Measurements from ENCODE around the gene AVPR1B.

The AVPR1B gene

DNA sequence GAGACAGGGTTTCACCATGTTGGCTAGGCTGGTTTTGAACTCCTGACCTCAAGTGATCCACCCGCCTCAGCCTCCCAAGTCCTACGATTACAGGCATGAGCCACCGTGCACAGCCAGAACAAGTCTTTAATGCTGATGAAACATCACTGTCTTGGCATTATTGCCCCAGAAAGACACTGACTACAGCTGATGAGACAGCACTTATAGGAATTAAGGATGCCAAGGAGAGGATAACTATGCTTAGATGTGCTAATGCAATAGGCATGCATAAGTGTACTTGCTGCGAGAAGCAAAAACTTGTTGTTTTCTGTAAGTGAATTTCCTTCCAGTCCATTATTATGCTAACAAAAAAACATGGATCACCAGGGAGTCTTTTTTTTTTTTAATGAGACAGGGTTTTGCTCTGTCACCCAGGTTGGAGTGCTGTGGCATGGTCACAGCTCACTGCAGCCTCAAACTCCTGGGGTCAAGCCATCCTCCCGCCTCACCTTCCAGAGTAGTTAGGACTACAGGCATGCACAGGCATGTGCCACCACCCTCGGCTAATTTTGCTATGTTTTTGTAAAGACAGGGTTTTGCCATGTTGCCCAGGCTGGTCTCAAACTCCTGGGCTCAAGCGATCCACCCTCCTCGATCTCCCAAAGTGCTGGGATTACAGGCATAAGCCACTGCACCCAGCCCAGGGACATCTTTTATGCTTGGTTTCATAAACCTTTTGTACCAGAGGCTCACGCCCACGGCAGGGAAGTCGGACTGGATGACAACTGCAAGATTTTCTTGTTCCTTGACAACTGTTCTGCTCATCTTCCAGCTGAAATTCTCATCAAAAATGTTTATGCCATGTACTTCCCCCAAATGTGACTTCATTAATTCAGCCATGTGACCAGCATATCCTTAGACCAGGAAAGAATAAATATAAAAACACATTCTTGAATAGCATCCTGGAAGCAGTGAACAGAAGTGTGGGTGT is 41.1 kb downstream of the AVPR1B start:
- peaks cover 0 to 5% of the 10 kb centered on the region in 2 experiments for H3K27me3 ChIP-seq (ENCODE audit: control insufficient read depth in 1 of 2, insufficient read depth in 1 of 2, low read length in 2 of 2)

GRCh38 chr1:206074839-206075238 is 42.3 kb downstream of the AVPR1B start:
- Histone ChIP-seq H4K91ac (ENCODE audit: low read length) (no peak overlapping the region), H3K23ac (ENCODE audit: low read length in 2 of 2) (no peak overlapping the region), H3K9me3 (ENCODE audit: control insufficient read depth, low read length) (no peaks in the 10 kb centered on the region), H3K18ac (ENCODE audit: low read depth in 1 of 2, low read length in 2 of 2) (no peak overlapping the region), H2BK12ac (ENCODE audit: low read length in 2 of 2) (no peak overlapping the region), H3K4me3 (ENCODE audit: insufficient read depth in 1 of 2, low read depth in 1 of 2, low read length in 2 of 2) (no peak overlapping the region), H2BK15ac (ENCODE audit: low read depth, poor library complexity, severe bottlenecking) (no peak overlapping the region), H3K27me3 (ENCODE audit: control insufficient read depth in 1 of 2, insufficient read depth in 1 of 2, low read length in 2 of 2) (peaks cover 0 to 12% of the 10 kb centered on the region in 2 experiments), H3K9ac (ENCODE audit: low read length) (no peak overlapping the region), H2BK120ac (ENCODE audit: low read depth, low read length) (no peak overlapping the region), H3K14ac (ENCODE audit: low read length in 2 of 2) (no peak overlapping the region), H4K8ac (ENCODE audit: low read length) (no peak overlapping the region), H3K36me3 (ENCODE audit: control insufficient read depth in 1 of 2, insufficient read depth in 2 of 2, low read depth in 1 of 2, low read length in 2 of 2) (peaks cover 0 to 31% of the 10 kb centered on the region in 2 experiments), H2AFZ (ENCODE audit: low read depth, low read length) (no peak overlapping the region), H3K4me2 (ENCODE audit: low read length, poor library complexity, severe bottlenecking) (no peak overlapping the region), H3K79me1 (replicated peaks; ENCODE audit: low read length, poor library complexity, severe bottlenecking) (peaks cover 17% of the 10 kb centered on the region), H2AK5ac (ENCODE audit: low read length, severe bottlenecking) (no peak overlapping the region), H2BK5ac (ENCODE audit: low read depth, low read length, poor library complexity, severe bottlenecking) (no peak overlapping the region), H3K27ac (ENCODE audit: low read length, poor library complexity, severe bottlenecking) (no peak overlapping the region), H3K4me1 (ENCODE audit: control insufficient read depth, insufficient read depth, low read depth, low read length) (peaks cover 7% of the 10 kb centered on the region), H3K4ac (ENCODE audit: low read depth in 1 of 2, low read length in 2 of 2) (no peak overlapping the region)
- peak; percentile 24 for DNase-seq
- WGBS = 30% methylated on average over 2 of the region's 3 CpGs

More for the DNA sequence above, 41.1 kb downstream of the AVPR1B start:
- Histone ChIP-seq H3K9me3 (ENCODE audit: control insufficient read depth, low read length) (no peaks in the 10 kb centered on the region), H4K8ac (ENCODE audit: low read length) (no peak overlapping the region), H3K4me2 (ENCODE audit: low read length, poor library complexity, severe bottlenecking) (no peak overlapping the region), H2BK15ac (ENCODE audit: low read depth, poor library complexity, severe bottlenecking) (no peak overlapping the region), H3K79me1 (replicated peaks; ENCODE audit: low read length, poor library complexity, severe bottlenecking) (peaks cover 14% of the 10 kb centered on the region), H2AFZ (ENCODE audit: low read depth, low read length) (no peak overlapping the region), H3K36me3 (ENCODE audit: control insufficient read depth in 1 of 2, insufficient read depth in 2 of 2, low read depth in 1 of 2, low read length in 2 of 2) (peaks cover 0 to 29% of the 10 kb centered on the region in 2 experiments), H2BK120ac (ENCODE audit: low read depth, low read length) (no peak overlapping the region), H3K27ac (ENCODE audit: low read length, poor library complexity, severe bottlenecking) (peak overlapping the region; percentile 18), H2BK5ac (ENCODE audit: low read depth, low read length, poor library complexity, severe bottlenecking) (no peak overlapping the region), H3K4me3 (ENCODE audit: insufficient read depth in 1 of 2, low read depth in 1 of 2, low read length in 2 of 2) (no peak overlapping the region), H3K14ac (ENCODE audit: low read length in 2 of 2) (no peak overlapping the region), H3K4ac (ENCODE audit: low read depth in 1 of 2, low read length in 2 of 2) (no peak overlapping the region), H3K9ac (ENCODE audit: low read length) (no peak overlapping the region), H3K4me1 (ENCODE audit: control insufficient read depth, insufficient read depth, low read depth, low read length) (peaks cover 5% of the 10 kb centered on the region), H4K91ac (ENCODE audit: low read length) (no peak overlapping the region), H2BK12ac (ENCODE audit: low read length in 2 of 2) (no peak overlapping the region), H2AK5ac (ENCODE audit: low read length, severe bottlenecking) (no peak overlapping the region), H3K23ac (ENCODE audit: low read length in 2 of 2) (no peak overlapping the region), H3K18ac (ENCODE audit: low read depth in 1 of 2, low read length in 2 of 2) (no peak overlapping the region)
- peak; percentile 26 for DNase-seq
- WGBS = 77% methylated on average over 10 of the region's 11 CpGs

DNA sequence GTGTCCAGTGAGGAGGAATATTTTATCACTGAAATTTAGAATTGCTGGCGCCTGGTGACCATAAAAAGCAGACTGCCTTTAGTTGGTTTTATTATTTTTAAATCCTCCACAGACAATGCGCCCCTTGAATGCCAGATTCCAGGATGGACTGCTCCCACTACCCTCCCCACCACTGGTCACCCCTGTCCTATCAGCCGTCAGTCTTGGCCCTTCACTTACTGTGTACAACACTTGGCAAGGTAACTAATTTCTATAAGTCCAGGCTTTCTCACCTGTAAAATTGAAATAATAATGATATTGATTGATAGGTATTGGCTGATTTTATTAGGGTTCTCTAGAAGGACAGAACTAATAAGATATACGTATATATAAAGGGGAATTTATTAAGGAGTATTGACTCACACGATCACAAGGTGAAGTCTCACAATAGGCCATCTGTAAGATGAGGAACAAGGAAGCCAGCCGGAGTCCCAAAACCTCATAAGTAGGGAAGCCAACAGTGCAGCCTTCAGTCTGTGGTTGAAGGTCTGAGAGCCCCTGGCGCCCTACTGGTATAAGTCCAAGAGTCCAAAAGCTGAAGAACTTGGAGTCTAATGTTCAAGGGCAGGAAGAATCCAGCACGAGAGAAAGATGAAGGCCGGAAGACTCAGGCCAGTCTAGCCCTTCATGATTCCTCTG is 46.4 kb downstream of the AVPR1B start:
- 92% methylated on average over 8 of the region's 9 CpGs for WGBS

DNA sequence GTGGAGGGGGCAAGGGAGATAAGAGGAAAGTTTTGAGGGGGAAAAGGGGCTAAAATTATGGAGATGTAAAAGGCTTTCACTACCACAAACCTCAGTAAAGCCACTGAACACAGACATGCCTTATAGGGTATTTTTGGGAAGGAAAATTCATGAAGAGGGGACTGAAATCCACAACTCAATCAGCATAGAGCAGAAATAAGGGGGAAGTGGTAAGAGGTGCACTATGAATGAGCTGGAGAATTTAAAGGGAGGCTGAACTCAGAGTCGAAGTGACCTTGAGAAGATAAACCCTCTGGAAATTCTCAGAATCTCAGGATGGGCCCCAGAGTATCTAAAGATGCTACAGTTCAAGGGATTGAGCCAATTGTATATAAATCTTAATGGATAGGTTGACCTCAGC is 48.9 kb downstream of the AVPR1B start:
- H2BK15ac ChIP-seq (ENCODE audit: low read depth, poor library complexity, severe bottlenecking) = no peak overlapping the region
- H3K18ac ChIP-seq (ENCODE audit: low read depth in 1 of 2, low read length in 2 of 2) = no peak overlapping the region
- H3K4ac ChIP-seq (ENCODE audit: low read depth in 1 of 2, low read length in 2 of 2) = no peak overlapping the region
- no peak overlapping the region for H2AK5ac ChIP-seq (ENCODE audit: low read length, severe bottlenecking)
- DNase-seq = no peak
- no peaks in the 10 kb centered on the region for H3K9me3 ChIP-seq (ENCODE audit: control insufficient read depth, low read length)
- no peak overlapping the region for H3K4me3 ChIP-seq (ENCODE audit: insufficient read depth in 1 of 2, low read depth in 1 of 2, low read length in 2 of 2)
- peaks cover 4% of the 10 kb centered on the region for H3K4me1 ChIP-seq (ENCODE audit: control insufficient read depth, insufficient read depth, low read depth, low read length)
- H4K8ac ChIP-seq (ENCODE audit: low read length) = no peak overlapping the region
- 68% methylated on average over 1 of the region's 1 CpG for WGBS
- H3K4me2 ChIP-seq (ENCODE audit: low read length, poor library complexity, severe bottlenecking) = no peak overlapping the region
- no peak overlapping the region for H2BK120ac ChIP-seq (ENCODE audit: low read depth, low read length)
- no peak overlapping the region for H3K14ac ChIP-seq (ENCODE audit: low read length in 2 of 2)
- peaks cover 0 to 50% of the 10 kb centered on the region in 2 experiments for H3K27me3 ChIP-seq (ENCODE audit: control insufficient read depth in 1 of 2, insufficient read depth in 1 of 2, low read length in 2 of 2)
- peaks cover 0 to 42% of the 10 kb centered on the region in 2 experiments for H3K36me3 ChIP-seq (ENCODE audit: control insufficient read depth in 1 of 2, insufficient read depth in 2 of 2, low read depth in 1 of 2, low read length in 2 of 2)
- no peak overlapping the region for H2AFZ ChIP-seq (ENCODE audit: low read depth, low read length)
- no peak overlapping the region for H3K9ac ChIP-seq (ENCODE audit: low read length)
- H4K91ac ChIP-seq (ENCODE audit: low read length) = no peak overlapping the region
- peaks cover 7% of the 10 kb centered on the region for H3K79me1 ChIP-seq (replicated peaks; ENCODE audit: low read length, poor library complexity, severe bottlenecking)
- no peak overlapping the region for H2BK5ac ChIP-seq (ENCODE audit: low read depth, low read length, poor library complexity, severe bottlenecking)
- H2BK12ac ChIP-seq (ENCODE audit: low read length in 2 of 2) = no peak overlapping the region
- no peak overlapping the region for H3K23ac ChIP-seq (ENCODE audit: low read length in 2 of 2)
- no peak overlapping the region for H3K27ac ChIP-seq (ENCODE audit: low read length, poor library complexity, severe bottlenecking)

More for the DNA sequence above, 46.4 kb downstream of the AVPR1B start:
- Histone ChIP-seq H3K14ac (ENCODE audit: low read length in 2 of 2) (no peak overlapping the region), H3K36me3 (ENCODE audit: control insufficient read depth in 1 of 2, insufficient read depth in 2 of 2, low read depth in 1 of 2, low read length in 2 of 2) (peaks cover 0 to 44% of the 10 kb centered on the region in 2 experiments), H3K4me3 (ENCODE audit: insufficient read depth in 1 of 2, low read depth in 1 of 2, low read length in 2 of 2) (no peak overlapping the region), H2AFZ (ENCODE audit: low read depth, low read length) (no peak overlapping the region), H2BK15ac (ENCODE audit: low read depth, poor library complexity, severe bottlenecking) (no peak overlapping the region), H3K23ac (ENCODE audit: low read length in 2 of 2) (no peak overlapping the region), H3K18ac (ENCODE audit: low read depth in 1 of 2, low read length in 2 of 2) (no peak overlapping the region), H3K4me2 (ENCODE audit: low read length, poor library complexity, severe bottlenecking) (no peak overlapping the region), H3K9me3 (ENCODE audit: control insufficient read depth, low read length) (no peaks in the 10 kb centered on the region), H2BK12ac (ENCODE audit: low read length in 2 of 2) (no peak overlapping the region), H3K27me3 (ENCODE audit: control insufficient read depth in 1 of 2, insufficient read depth in 1 of 2, low read length in 2 of 2) (peaks cover 0 to 48% of the 10 kb centered on the region in 2 experiments), H2BK5ac (ENCODE audit: low read depth, low read length, poor library complexity, severe bottlenecking) (no peak overlapping the region), H4K91ac (ENCODE audit: low read length) (no peak overlapping the region), H4K8ac (ENCODE audit: low read length) (no peak overlapping the region), H3K4me1 (ENCODE audit: control insufficient read depth, insufficient read depth, low read depth, low read length) (peaks cover 7% of the 10 kb centered on the region), H2BK120ac (ENCODE audit: low read depth, low read length) (no peak overlapping the region), H3K79me1 (replicated peaks; ENCODE audit: low read length, poor library complexity, severe bottlenecking) (peaks cover 14% of the 10 kb centered on the region), H3K4ac (ENCODE audit: low read depth in 1 of 2, low read length in 2 of 2) (no peak overlapping the region), H3K27ac (ENCODE audit: low read length, poor library complexity, severe bottlenecking) (no peak overlapping the region), H2AK5ac (ENCODE audit: low read length, severe bottlenecking) (no peak overlapping the region), H3K9ac (ENCODE audit: low read length) (no peak overlapping the region)
- no peak for DNase-seq

Measured in mesenchymal stem cell (in vitro differentiated cells and primary cell).